Hematopoietic multipotent progenitor cell treated with erythropoietin and hydrocortisone succinate and interleukin-3 and kit ligand, for 17 days (in vitro differentiated cells): ENCODE results near the gene DNAJB6.

Experiments used
- DNase-seq: peaks from one replicate; pipeline ENCODE4 v3.0.0-alpha.2; 2015; ENCODE audit warnings: low spot score

The DNAJB6 gene

GRCh38 chr7:157370742-157371141 is 33.9 kb downstream of the DNAJB6 start:
- DNase-seq, result no peak

- DNase-seq, result no peak
Observed at GRCh38 chr7:157371296-157371695, 34.5 kb downstream of the DNAJB6 start.

- no peak for DNase-seq
Observed at GRCh38 chr7:157372300-157373232, 35.8 kb downstream of the DNAJB6 start.

GRCh38 chr7:157373493-157373892 is 36.7 kb downstream of the DNAJB6 start:
- DNase-seq, result no peak

GRCh38 chr7:157375410-157375809 is 38.6 kb downstream of the DNAJB6 start:
- DNase-seq, result no peak

GRCh38 chr7:157377436-157378124 is 40.8 kb downstream of the DNAJB6 start:
- DNase-seq, result no peak

- no peak for DNase-seq
Observed at GRCh38 chr7:157378390-157378789, 41.6 kb downstream of the DNAJB6 start.

- no peak for DNase-seq
Observed at GRCh38 chr7:157379493-157379892, 42.7 kb downstream of the DNAJB6 start.

GRCh38 chr7:157380416-157380815 is 43.6 kb downstream of the DNAJB6 start:
- DNase-seq, result no peak

- DNase-seq, result no peak
Observed at GRCh38 chr7:157383868-157384267, 47.1 kb downstream of the DNAJB6 start.

GRCh38 chr7:157384301-157384700 is 47.5 kb downstream of the DNAJB6 start:
- DNase-seq, result no peak

GRCh38 chr7:157386979-157387800 is 50.4 kb downstream of the DNAJB6 start:
- peak; percentile 86 for DNase-seq

- no peak for DNase-seq
Observed at GRCh38 chr7:157388301-157388700, 51.5 kb downstream of the DNAJB6 start.

GRCh38 chr7:157389951-157390730 is 53.3 kb downstream of the DNAJB6 start:
- DNase-seq, result no peak

GRCh38 chr7:157391036-157391710 is 54.4 kb downstream of the DNAJB6 start:
- DNase-seq, result no peak

- no peak for DNase-seq
Observed at GRCh38 chr7:157392256-157393037, 55.6 kb downstream of the DNAJB6 start.

- DNase-seq, result no peak
Observed at GRCh38 chr7:157394246-157395191, 57.7 kb downstream of the DNAJB6 start.

- DNase-seq, result no peak
Observed at GRCh38 chr7:157395206-157395605, 58.4 kb downstream of the DNAJB6 start.
